Measurements from ENCODE around the gene LIFR. TPM values are rescaled to one million over a fixed set of nuclear protein-coding genes. Genes with fewer than 3 reads are reported as not detected.

Gene LIFR
- total RNA-seq, 1 donor from 2014 or later, result 8.9 TPM

DNA sequence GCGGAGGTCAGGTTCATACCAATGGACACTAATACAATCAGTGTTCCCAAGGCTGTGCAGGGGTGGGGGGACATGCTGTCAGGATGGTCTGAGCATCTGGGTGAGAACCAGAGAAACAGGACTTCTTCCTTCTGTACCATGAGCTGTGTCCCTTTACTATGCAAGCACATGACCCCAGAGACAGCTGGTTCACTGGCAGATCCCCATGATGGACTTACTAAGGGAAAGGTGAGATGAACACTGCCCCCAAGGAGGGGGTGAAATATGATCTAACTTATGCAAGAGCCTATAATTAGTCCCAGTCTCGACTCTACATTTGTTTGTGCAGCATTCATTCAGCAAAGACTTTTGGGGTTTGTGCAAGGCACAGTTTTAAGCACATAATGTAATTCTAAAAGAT is 91.4 kb downstream of the LIFR start:
- Mint-ChIP-seq H3K4me1 (ENCODE audit: unreplicated experiment) (peaks cover 34% of the 10 kb centered on the region), H3K9me3 (ENCODE audit: unreplicated experiment) (no peaks in the 10 kb centered on the region), H3K27me3 (ENCODE audit: unreplicated experiment) (no peaks in the 10 kb centered on the region), H3K36me3 (ENCODE audit: unreplicated experiment) (no peaks in the 10 kb centered on the region), H3K4me3 (ENCODE audit: unreplicated experiment) (no peak overlapping the region), H3K27ac (ENCODE audit: unreplicated experiment) (no peak overlapping the region)
- TF ChIP-seq, protein P1, sequence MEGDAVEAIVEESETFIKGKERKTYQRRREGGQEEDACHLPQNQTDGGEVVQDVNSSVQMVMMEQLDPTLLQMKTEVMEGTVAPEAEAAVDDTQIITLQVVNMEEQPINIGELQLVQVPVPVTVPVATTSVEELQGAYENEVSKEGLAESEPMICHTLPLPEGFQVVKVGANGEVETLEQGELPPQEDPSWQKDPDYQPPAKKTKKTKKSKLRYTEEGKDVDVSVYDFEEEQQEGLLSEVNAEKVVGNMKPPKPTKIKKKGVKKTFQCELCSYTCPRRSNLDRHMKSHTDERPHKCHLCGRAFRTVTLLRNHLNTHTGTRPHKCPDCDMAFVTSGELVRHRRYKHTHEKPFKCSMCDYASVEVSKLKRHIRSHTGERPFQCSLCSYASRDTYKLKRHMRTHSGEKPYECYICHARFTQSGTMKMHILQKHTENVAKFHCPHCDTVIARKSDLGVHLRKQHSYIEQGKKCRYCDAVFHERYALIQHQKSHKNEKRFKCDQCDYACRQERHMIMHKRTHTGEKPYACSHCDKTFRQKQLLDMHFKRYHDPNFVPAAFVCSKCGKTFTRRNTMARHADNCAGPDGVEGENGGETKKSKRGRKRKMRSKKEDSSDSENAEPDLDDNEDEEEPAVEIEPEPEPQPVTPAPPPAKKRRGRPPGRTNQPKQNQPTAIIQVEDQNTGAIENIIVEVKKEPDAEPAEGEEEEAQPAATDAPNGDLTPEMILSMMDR (IDR thresholded peaks at IDR 0.05), result no peak
- DNase-seq (ENCODE audit: extremely low spot score, unreplicated experiment), result no peak

DNA sequence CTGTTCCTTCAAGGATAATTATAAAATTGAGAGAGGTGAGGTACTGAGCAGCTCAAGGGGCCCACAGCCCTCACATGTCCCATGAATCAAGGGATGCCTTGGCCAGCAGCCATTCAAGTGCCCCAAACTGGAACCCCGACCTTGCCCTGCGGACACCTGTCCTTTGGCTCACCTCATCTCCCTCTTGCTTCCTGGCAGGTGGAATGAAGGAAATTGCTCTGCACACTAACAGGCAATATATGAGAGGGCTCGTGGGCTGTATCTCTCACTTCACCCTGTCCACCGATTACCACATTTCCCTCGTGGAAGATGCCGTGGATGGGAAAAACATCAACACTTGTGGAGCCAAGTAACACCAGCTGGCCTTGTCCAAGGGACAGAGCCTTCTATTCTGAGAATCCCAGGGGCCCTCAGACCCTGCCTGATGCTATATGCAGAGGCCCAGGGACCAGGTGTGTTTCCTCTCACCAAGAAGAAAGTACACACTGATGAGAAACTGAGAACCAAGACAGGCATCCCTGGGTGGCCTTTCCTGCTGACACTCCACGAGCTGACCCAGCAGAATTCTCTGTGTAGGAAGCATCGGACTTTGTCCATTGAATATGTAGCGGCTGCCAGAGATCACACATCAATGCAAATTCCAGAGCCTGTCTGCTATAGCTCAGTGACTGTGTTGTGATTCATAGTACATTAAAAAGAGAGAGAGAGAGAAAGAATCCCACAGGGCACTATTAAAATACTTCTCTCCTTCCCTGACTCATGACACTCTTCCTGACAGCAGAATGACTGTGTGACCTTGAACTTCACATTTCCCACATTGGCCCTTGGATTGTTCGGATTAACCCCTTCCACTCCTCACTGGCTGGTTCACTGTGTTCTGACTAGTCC is 92.6 kb downstream of the LIFR start:
- TF ChIP-seq, protein P1 (IDR thresholded peaks at IDR 0.05), result no peak
- H3K4me3 Mint-ChIP-seq (ENCODE audit: unreplicated experiment), result no peak overlapping the region
- DNase-seq (ENCODE audit: extremely low spot score, unreplicated experiment), result no peak
- no peaks in the 10 kb centered on the region for H3K27me3 Mint-ChIP-seq (ENCODE audit: unreplicated experiment)
- no peaks in the 10 kb centered on the region for H3K36me3 Mint-ChIP-seq (ENCODE audit: unreplicated experiment)
- no peaks in the 10 kb centered on the region for H3K9me3 Mint-ChIP-seq (ENCODE audit: unreplicated experiment)
- H3K4me1 Mint-ChIP-seq (ENCODE audit: unreplicated experiment), result peaks cover 27% of the 10 kb centered on the region
- no peak overlapping the region for H3K27ac Mint-ChIP-seq (ENCODE audit: unreplicated experiment)

DNA sequence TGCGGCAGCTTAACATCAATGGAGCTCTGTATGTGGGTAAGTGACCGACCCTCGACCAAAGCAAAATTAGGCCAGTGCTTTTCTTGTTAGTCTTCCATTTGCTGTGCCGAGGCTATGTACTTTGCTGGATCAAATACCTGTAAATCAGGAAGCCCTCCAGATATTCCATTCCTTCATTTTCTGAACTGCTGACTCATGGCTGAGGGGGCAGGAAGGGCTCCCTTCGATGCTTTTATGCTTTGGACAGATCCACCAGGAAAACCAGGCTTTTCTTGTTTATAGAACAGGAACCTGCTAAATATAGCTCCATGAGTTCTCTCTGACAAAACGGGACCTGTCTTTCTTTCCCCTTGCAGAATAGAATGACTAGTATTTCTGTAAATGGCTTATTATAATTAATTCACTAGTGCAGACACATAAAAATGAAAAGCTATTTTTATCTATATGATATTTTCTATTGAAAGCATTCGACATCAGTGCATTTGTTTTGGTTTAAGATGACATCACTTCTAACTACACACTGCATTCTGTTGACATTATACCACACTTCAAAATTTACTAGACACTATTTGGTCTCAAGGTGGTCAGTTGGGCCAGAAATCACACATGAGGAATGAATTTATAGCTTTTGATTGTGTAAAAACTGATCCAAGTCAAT is 93.3 kb downstream of the LIFR start:
- no peak overlapping the region for H3K4me3 Mint-ChIP-seq (ENCODE audit: unreplicated experiment)

DNA sequence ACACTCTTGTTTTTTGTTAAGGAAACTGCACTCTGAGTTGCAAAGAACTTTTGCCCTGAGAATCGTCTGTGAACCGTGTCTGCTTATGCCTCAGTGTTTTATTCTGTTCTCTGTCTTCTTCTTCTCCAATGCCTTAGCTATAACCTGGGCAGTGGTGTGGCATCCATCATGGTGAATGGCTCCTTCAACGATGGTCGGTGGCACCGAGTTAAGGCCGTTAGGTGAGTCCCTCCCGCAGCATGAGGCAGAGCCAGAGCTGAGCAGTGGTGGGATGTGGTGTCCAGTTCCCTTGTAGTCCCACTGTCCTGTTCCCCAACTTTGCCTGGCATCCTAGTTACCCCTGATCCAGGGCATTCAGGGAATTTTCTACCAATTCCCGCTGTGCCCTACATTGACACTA is 98.3 kb downstream of the LIFR start:
- Mint-ChIP-seq H3K36me3 (ENCODE audit: unreplicated experiment) (no peaks in the 10 kb centered on the region), H3K9me3 (ENCODE audit: unreplicated experiment) (no peaks in the 10 kb centered on the region), H3K4me1 (ENCODE audit: unreplicated experiment) (no peaks in the 10 kb centered on the region), H3K4me3 (ENCODE audit: unreplicated experiment) (no peak overlapping the region), H3K27ac (ENCODE audit: unreplicated experiment) (no peak overlapping the region), H3K27me3 (ENCODE audit: unreplicated experiment) (peaks cover 2% of the 10 kb centered on the region)
- TF ChIP-seq, protein P1 (IDR thresholded peaks at IDR 0.05), result no peak
- DNase-seq (ENCODE audit: extremely low spot score, unreplicated experiment), result peak; percentile 51

More for the DNA sequence above, 93.3 kb downstream of the LIFR start:
- TF ChIP-seq, protein P1 (IDR thresholded peaks at IDR 0.05), result no peak
- peaks cover 19% of the 10 kb centered on the region for H3K4me1 Mint-ChIP-seq (ENCODE audit: unreplicated experiment)
- no peaks in the 10 kb centered on the region for H3K36me3 Mint-ChIP-seq (ENCODE audit: unreplicated experiment)
- H3K9me3 Mint-ChIP-seq (ENCODE audit: unreplicated experiment), result no peaks in the 10 kb centered on the region
- H3K27ac Mint-ChIP-seq (ENCODE audit: unreplicated experiment), result peak overlapping the region; percentile 11
- DNase-seq (ENCODE audit: extremely low spot score, unreplicated experiment), result no peak
- H3K27me3 Mint-ChIP-seq (ENCODE audit: unreplicated experiment), result no peaks in the 10 kb centered on the region
